HG03060 (cell line): ENCODE results near the gene HPGD.
A peak's percentile ranks its signal among the peaks of the same experiment; 100 is the strongest.

Experiments
- ATAC-seq: cut with Tn5 transposase; IDR thresholded peaks from one replicate; pipeline ENCODE4 v1.9.1; 2021; ENCODE audit warnings: low read depth, moderate number of reproducible peaks; ENCODE audit not compliant: unreplicated experiment

The HPGD gene

DNA sequence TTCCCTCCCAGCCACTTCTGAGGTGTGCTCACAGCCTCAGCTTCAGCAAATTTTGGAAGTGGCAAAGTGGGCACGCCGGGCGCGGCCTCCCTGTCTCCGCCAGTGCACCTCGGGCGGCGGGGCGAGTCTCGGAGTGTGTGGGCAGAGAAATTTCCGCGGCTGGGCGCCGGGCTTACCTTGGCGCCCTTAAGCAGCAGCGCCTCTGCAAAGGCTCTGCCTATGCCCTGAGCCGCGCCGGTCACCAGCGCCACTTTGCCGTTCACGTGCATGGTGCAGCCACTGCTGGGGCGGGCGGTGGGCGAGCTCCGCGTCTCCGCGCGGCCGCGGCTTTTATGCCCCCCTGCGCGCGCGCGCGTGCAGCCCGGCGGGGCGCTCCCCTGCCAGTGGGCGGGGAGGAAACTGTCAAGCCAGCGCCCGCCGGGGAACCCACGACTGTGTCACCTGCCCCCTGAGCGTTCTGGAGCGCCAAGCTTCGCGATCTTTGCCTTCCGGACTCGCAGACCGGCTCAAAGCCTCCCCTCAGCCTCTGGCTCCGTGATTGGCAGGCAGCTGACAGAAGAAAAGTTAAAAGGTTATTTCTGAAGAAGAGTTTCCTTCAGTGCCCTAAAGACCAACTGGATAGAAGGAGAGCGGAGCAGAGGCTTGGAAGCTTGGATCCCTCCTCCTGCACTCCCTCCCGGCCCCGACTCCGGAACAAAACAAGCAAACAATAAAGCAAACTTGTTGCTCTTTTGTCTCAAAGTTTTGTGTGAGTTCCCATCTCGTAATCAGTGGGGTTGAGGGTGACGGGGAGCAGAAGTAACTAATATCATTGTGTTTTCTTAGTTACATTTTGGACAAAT lies at the start of gene HPGD:
TSS of gene HPGD (minus strand) at position 306 of the 842 bp plus-strand sequence. CDS start at position 269, 37 bp downstream.
- ATAC-seq = no peak

DNA sequence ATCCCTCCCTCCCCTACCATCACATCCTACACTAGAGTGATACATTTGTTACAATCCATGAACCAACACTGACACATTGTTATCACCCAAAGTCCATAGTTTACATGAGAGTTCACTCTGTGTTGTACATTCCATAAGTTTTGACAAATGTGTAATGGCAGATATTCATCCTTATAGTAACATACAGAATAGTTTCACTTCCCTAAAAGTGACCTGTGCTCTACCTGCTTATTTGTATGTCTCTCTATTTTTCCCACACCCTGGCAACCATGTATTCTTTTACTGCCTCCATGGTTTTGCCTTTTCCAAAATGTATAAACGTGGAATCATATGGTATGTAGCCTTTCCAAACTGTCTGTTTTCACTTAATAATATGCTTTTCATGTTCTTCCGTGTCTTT lies 42.2 kb upstream of the HPGD start:
- no peak for ATAC-seq

DNA sequence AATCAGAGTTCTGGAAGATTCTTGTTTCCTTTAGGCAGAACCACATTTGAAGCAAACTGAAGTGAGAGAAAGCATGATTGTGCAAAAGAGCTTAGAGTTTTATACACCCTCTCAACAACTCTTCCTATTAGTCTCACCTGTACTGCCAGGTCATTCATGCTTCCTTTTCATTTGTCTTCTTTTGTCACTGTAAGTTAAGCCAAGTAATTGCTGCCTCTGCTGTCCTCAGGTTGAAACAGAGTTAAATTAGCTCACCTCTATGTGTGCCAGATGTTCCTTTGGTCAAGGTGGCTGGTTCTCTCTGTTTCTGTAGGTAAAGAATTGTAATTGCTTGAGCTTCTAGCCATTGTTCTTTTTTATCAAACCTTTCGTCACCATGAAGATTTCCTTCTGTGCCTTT lies 41.1 kb upstream of the HPGD start:
- no peak for ATAC-seq

GRCh38 chr4:174561560-174561959 lies 39.3 kb upstream of the HPGD start:
- no peak for ATAC-seq

GRCh38 chr4:174559894-174560293 lies 37.6 kb upstream of the HPGD start:
- no peak for ATAC-seq

DNA sequence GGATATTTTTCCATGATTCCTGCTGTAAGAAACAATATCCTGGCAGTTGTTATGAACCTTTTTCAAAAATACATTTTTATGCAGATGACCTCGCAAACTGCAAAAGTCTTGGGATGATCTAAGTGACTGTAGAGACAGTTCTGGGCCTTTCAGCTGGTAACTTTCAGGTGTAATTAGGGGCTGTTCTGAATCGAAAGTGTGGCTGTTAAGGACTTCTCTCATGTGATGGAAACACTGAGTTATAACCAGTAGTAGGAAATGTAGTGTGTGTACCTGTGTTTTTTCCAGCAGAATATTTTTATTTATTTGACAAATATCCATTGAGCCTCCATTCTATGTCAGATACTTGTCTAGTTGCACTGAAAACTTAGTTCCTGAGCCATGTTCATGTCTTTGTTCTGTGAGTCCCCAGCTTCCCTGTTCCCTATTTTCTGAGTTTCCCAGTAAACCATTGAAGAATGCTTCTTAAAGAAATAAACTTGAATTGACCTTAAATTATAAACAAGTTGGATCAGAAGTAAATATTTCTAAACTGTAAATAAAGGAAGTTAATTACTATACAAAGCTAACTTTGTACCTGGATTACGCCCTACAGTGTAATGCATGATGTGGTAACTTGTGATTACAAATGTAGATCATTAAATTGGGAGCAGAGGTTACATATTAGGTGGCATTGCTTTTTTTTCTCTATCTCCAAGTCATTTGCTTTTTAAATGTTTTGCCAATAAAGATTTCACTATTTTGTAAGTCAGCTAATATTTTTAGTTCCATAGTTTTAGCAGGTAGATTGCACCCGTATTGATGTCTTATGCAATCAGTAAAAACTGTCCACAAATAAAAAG lies 33.7 kb upstream of the HPGD start:
- ATAC-seq = no peak

DNA sequence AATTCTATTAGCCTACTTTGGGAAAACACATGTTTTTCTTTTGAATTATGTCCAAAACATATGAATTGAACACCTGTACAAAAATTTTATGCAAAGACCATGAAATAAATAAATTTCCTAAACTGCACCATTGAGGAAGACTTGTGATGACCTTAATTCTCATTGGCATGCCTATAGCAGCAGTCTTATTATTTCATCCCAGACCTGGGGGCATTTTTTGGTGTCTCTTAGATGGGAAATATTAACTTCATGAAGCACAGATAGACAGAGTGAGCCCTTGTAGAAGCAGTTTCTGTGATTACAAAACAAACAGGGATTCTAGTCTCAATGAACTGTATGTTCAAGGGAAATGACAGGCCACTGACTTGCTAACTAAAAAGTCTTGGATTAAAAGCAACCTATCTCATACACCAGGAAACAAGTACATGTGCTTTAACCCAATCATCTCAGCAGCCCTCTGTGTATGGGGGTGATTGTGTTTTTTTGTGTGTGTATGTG lies 32.0 kb upstream of the HPGD start:
- no peak for ATAC-seq

DNA sequence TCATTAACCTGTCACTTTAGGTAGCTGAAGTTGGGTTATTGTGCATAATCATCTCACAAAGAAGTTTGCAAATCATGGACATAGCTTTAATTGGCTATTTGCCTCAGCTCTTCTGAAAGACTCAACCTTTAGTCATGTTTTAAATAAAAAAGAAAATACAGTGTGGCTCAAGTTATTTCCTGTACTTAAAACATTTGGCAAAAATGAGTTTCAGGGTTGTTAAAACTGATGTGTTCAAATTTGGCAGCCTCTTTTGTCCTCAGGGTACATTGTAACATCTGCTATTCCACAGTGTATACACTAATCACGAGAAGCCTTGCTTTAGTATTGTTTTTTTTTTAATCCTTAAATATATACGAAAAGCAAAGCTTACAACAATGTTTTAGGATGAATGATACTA lies 31.5 kb upstream of the HPGD start:
- ATAC-seq = no peak

DNA sequence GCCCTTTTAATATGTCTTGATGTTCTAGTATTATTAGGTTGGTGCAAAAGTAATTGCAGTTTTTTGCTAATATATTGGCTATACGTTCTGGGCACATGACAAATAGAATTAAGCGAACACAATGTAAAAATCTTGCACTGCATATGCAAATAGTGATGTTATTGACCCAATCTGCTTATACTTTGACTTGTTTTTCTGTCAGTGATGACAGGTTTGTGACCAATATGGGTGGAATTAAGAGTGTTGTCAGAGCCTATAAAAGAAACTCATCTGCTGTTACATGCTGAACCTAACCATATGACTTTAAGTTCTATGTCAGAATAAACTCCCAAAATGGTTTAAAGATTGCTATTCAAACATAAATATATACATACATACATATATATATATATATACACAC lies 30.7 kb upstream of the HPGD start:
- ATAC-seq = no peak

DNA sequence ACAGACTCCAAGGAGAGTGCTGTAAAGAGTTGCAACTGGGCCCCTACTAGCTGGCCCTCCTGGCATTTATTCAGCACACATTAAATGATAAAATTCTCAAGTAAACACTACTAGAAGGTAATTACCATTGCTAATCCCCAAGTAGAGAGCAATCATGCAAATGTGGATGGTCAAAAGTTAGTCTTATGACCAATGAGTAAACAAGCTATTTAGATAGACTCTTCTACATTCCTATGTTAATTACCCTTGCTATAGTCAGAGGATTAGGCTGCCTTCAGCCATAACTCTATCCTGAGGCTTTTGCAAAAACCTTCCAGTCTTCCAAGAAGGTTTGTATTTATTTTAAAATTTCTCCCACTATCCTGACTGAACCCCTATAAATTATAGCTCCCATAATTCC lies 28.3 kb upstream of the HPGD start:
- no peak for ATAC-seq

DNA sequence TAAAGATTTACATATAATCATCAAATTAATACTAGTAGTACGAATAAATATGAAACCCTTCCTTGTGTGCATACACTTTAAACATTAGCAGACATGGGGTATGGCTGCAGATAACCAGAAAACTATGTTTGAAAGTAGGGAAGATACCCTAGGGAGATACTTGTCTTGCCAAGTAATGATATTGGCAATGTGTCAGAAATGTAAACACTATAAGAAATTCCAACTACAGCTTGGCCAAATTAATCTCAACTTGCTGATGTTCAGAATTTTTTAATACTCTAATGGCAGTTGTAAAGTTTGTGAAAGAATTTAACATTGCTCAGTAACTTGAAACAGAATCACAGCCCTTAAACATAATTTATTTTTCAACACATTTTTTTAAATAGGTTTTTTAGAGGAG lies 27.4 kb upstream of the HPGD start:
- no peak for ATAC-seq

GRCh38 chr4:174545268-174545667 lies 23.0 kb upstream of the HPGD start:
- ATAC-seq = no peak

DNA sequence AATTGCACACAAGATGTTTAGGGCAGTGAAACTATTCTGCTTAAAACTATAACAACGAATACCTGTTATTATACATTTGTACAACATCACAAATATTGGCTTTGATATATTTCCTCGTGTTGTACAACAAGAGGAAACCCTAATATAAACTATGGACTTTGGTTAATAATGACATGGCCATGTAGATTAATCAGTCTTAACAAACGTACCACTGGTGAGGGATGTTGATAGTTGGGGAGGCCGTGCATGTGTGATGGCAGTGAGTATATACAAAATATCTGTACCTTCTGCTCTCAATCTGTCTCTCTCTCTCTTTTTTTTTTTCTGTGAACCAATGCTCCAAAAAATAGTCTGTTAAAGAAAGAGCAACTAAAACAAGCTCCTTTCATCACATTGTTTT lies 22.2 kb upstream of the HPGD start:
- ATAC-seq = no peak

DNA sequence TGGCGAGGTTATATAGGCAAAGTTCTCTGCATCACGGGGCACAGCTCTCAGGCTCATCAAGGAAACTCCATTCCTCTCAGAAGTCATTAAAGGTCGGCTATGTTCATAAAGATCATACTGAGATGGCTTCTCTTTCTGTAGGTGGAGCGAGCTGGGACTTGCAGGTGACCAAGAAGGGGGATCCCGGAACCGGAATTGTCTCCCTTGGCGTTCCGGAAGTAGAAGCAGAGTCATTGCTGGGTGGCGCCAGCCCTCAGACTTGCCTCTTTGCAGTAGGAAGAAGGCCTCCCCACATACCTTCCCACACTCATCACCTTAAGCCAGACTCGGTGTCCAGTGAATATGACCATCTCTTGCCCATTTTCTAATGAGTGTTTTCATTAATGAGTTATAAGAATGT lies 17.9 kb upstream of the HPGD start:
- no peak for ATAC-seq

GRCh38 chr4:174539571-174539970 lies 17.3 kb upstream of the HPGD start:
- no peak for ATAC-seq

DNA sequence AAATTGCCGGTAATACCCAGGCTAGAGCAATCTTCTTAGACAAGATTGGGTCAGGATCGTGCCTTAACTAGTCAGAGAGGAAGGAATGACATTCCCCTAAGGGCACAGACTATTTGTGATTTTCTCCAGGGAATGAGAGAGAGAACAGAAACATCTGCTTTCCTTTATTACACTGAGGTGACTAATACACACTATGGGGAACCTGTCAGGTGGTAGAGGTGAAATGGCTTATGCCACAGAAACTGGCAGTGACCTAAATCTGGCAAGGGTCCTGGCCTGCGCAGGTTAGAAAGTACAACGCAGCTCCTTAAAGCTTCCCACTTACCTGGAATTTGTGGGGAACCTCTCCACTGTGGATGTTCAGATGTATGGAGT lies 16.6 kb upstream of the HPGD start:
- no peak for ATAC-seq

DNA sequence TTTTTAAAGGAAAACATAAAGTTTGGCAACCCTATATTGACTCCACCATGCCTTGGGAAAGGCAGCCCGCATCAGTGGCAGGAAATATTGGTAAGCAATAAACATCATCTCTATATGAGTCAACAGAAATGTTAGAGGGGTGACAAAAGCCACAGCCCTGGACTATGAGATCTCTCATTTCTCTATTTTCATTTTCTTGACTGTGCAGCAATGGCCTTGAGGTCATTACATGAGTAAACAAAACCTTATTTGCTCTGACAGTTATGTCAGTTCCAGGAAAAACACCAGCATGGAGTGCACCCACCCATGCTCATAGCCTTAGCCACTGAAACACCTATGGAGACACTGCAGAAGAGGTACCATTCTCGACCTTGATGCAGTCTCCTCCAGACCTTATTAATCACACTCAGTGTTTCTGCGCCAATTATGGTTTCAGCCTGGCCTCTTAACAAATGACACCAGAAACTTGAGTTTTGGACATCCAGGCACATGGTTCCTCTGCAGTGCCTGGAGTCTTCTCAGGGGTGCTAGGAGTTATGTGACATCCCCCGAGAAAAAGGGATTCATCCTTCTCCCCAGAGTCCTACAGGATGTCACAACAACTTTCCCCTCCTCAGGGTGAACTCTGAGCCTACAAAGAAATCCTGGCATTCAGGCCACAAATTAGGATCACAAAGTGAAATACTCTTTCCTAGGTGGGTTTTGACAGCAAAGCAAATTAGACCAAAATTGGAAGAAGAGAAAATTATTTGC lies 16.0 kb upstream of the HPGD start:
- ATAC-seq = peak; percentile 97

GRCh38 chr4:174537634-174538033 lies 15.3 kb upstream of the HPGD start:
- ATAC-seq = peak; percentile 4

GRCh38 chr4:174534461-174534860 lies 12.2 kb upstream of the HPGD start:
- no peak for ATAC-seq

GRCh38 chr4:174532445-174532844 lies 10.2 kb upstream of the HPGD start:
- no peak for ATAC-seq

GRCh38 chr4:174531486-174531885 lies 9.2 kb upstream of the HPGD start:
- ATAC-seq = no peak
